Keratinocyte (primary cell): ENCODE results near the gene SETD6. TPM values are rescaled to one million over a fixed set of nuclear protein-coding genes. Genes with fewer than 3 reads are reported as not detected.

Experiments
- DNase-seq: peaks from one replicate; pipeline ENCODE4 v3.0.0-alpha.2; 2011; ENCODE audit warnings: low read depth, missing footprints, low spot score
- FAIRE-seq: peaks from 2 replicates; lab custom pipeline; 2011; peaks lifted over from hg19 to GRCh38; lab: Jason Lieb, UNC
- H2AFZ ChIP-seq: 2 replicates; pipeline ENCODE4 v1.6.0; 2012; ENCODE audit warnings: low read length, control low read depth, inconsistent platforms; ENCODE audit not compliant: control insufficient read depth
- H3K27ac ChIP-seq: 2 replicates; pipeline ENCODE4 v1.5.1; 2011; ENCODE audit warnings: low read length; ENCODE audit not compliant: control insufficient read depth, insufficient read depth
- H3K27me3 ChIP-seq: 3 replicates; pipeline ENCODE4 v1.6.0; 2011; ENCODE audit warnings: low read length; ENCODE audit not compliant: control insufficient read depth, insufficient read depth; ENCODE audit errors: extremely low read depth
- H3K36me3 ChIP-seq, 2 experiments: 2 replicates in 1 of 2; 3 replicates in 1 of 2; pipeline ENCODE4 v1.5.1; 2011; ENCODE audit warnings: low read length in 2 of 2, mild to moderate bottlenecking in 1 of 2; ENCODE audit not compliant: control insufficient read depth in 2 of 2, insufficient read depth in 2 of 2; ENCODE audit errors: extremely low read depth in 1 of 2
- H3K4me1 ChIP-seq: 3 replicates; pipeline ENCODE4 v1.5.1; 2011; ENCODE audit warnings: low read length; ENCODE audit not compliant: control insufficient read depth, insufficient read depth; ENCODE audit errors: extremely low read depth
- H3K4me2 ChIP-seq: 3 replicates; pipeline ENCODE4 v1.6.0; 2011; ENCODE audit warnings: low read depth, low read length; ENCODE audit not compliant: control insufficient read depth, insufficient read depth; ENCODE audit errors: extremely low read depth
- H3K4me3 ChIP-seq, 3 experiments: fragments of 200-600 bp in 1 of 3; sonication (generic) in 1 of 3; 2 replicates in 2 of 3; 3 replicates in 1 of 3; pipeline ENCODE4 v1.5.1; 2011 to 2016; ENCODE audit warnings: low read length in 3 of 3, mild to moderate bottlenecking in 3 of 3, control low read depth in 2 of 3, inconsistent platforms in 1 of 3, low read depth in 1 of 3, mixed read lengths in 1 of 3, mixed run types in 1 of 3, moderate library complexity in 1 of 3; ENCODE audit not compliant: control insufficient read depth in 2 of 3, insufficient read depth in 2 of 3; ENCODE audit errors: extremely low read depth in 1 of 3
- H3K79me2 ChIP-seq: 2 replicates; pipeline ENCODE4 v1.6.0; 2012; ENCODE audit warnings: low read length; ENCODE audit not compliant: control insufficient read depth, insufficient read depth
- H3K9ac ChIP-seq: 3 replicates; pipeline ENCODE4 v1.6.0; 2011; ENCODE audit warnings: low read length; ENCODE audit not compliant: control insufficient read depth, insufficient read depth; ENCODE audit errors: extremely low read depth
- H3K9me1 ChIP-seq: 3 replicates; pipeline ENCODE4 v1.6.0; 2011; ENCODE audit warnings: low read length; ENCODE audit not compliant: control insufficient read depth, insufficient read depth; ENCODE audit errors: extremely low read depth
- H3K9me3 ChIP-seq: 2 replicates; pipeline ENCODE4 v1.5.1; 2012; ENCODE audit warnings: low read depth, low read length; ENCODE audit not compliant: control insufficient read depth
- H4K20me1 ChIP-seq: 3 replicates; pipeline ENCODE4 v1.6.0; 2011; ENCODE audit warnings: low read length; ENCODE audit not compliant: control insufficient read depth, insufficient read depth; ENCODE audit errors: extremely low read depth
- EZH2 ChIP-seq: IDR thresholded peaks from one replicate; pipeline ENCODE4 v1.6.1; 2012; ENCODE audit warnings: inconsistent platforms, mild to moderate bottlenecking, low read length, moderate library complexity
- dilution Hi-C: fragments of 300-500 bp; cut with MboI; formaldehyde crosslinking; loops from one replicate; pipeline ENCODE4 v1.7.0; 2020; ENCODE audit warnings: low sequenced_read_pairs; ENCODE audit not compliant: extremely low pct_ligation_motif_present
- polyA plus RNA-seq, 5 experiments: library from polyadenylated mRNA; depleted of rRNA in 3 of 5; stranded (reverse) in 3 of 5; stranded (forward) in 1 of 5; unstranded in 1 of 5; fragments of >200 nt; gene quantifications; 1 replicate in 1 of 5; 2 replicates in 3 of 5; 3 replicates in 1 of 5; pipeline versions ENCODE4 v1.2.1 to v1.2.3, GENCODE V29; 2011 to 2012; ENCODE audit warnings: missing spikeins in 2 of 5, low read depth in 1 of 5, low replicate concordance in 1 of 5
- TF ChIP-seq, protein P1 (sequence below), 3 experiments: IDR thresholded peaks in 1 of 3; conservative IDR thresholded peaks in 1 of 3; optimal IDR thresholded peaks in 1 of 3; 2 replicates in 2 of 3; 3 replicates in 1 of 3; pipeline versions ENCODE3 to v1.5.1; 2011; ENCODE audit warnings: low read length in 3 of 3, mild to moderate bottlenecking in 3 of 3, moderate library complexity in 2 of 3, control low read depth in 1 of 3, inconsistent platforms in 1 of 3; ENCODE audit not compliant: insufficient read depth in 2 of 3; ENCODE audit errors: extremely low read depth in 1 of 3

SETD6 gene
- polyA plus RNA-seq, 1 donor (not counting 4 experiments of a cell fraction or from before 2014, with no cell fraction given) = 13.5 TPM

DNA sequence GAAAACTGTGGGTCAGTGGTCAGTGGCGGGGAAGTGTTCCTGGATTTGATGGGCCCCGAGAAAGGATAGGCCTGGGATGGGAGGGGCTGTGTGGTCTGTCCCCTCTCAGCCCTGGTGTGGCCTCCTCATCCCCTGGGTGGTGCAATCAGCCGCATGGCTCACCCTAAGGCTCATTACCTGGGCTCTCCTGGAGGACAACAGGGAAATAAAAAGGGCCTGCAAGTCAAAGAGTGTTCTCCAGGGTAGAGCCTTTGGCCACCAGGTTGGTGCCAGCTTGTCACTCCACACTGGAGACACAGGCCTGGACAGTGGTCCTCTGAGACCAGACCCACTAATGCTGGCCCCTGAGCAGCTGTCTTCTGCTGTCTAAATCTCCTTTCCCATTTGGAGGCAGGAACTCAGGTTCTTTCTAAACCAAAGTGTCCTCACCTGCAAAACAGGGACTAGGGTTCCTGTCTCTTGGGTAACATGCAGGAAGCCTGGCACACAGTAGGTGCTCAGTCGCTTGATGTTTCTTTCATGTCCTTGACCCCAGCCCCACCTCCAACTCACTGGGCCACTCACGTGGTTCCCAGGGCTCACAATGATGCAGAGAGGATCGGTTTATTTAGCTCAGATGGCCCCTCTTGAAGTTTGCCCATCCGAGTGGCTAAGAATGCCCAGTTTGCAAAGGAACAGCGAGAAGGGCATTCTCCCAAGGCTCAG lies 12.9 kb upstream of the SETD6 start:
- Histone ChIP-seq H4K20me1 (no peaks in the 10 kb centered on the region), H3K4me3 (no peak overlapping the region), H3K27me3 (peaks cover 26% of the 10 kb centered on the region), H3K4me1 (peaks cover 3% of the 10 kb centered on the region), H3K4me2 (no peak overlapping the region), H3K36me3 (no peaks in the 10 kb centered on the region), H3K27ac (no peak overlapping the region), H3K79me2 (no peaks in the 10 kb centered on the region), H2AFZ (no peak overlapping the region), H3K9me1 (no peaks in the 10 kb centered on the region), H3K9ac (no peak overlapping the region), H3K9me3 (no peaks in the 10 kb centered on the region)
- TF ChIP-seq, protein P1, sequence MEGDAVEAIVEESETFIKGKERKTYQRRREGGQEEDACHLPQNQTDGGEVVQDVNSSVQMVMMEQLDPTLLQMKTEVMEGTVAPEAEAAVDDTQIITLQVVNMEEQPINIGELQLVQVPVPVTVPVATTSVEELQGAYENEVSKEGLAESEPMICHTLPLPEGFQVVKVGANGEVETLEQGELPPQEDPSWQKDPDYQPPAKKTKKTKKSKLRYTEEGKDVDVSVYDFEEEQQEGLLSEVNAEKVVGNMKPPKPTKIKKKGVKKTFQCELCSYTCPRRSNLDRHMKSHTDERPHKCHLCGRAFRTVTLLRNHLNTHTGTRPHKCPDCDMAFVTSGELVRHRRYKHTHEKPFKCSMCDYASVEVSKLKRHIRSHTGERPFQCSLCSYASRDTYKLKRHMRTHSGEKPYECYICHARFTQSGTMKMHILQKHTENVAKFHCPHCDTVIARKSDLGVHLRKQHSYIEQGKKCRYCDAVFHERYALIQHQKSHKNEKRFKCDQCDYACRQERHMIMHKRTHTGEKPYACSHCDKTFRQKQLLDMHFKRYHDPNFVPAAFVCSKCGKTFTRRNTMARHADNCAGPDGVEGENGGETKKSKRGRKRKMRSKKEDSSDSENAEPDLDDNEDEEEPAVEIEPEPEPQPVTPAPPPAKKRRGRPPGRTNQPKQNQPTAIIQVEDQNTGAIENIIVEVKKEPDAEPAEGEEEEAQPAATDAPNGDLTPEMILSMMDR (optimal IDR thresholded peaks at IDR 0.05 in 1 of 3, IDR thresholded peaks at IDR 0.05 in 1 of 3, conservative IDR thresholded peaks at IDR 0.05 in 1 of 3; ENCODE audit: extremely low read depth in 1 of 3, insufficient read depth in 2 of 3, low read length in 3 of 3) = no peak
- TF ChIP-seq EZH2 = no peak
- FAIRE-seq (no peak), DNase-seq (no peak)
- dilution Hi-C loops = no loop called here

DNA sequence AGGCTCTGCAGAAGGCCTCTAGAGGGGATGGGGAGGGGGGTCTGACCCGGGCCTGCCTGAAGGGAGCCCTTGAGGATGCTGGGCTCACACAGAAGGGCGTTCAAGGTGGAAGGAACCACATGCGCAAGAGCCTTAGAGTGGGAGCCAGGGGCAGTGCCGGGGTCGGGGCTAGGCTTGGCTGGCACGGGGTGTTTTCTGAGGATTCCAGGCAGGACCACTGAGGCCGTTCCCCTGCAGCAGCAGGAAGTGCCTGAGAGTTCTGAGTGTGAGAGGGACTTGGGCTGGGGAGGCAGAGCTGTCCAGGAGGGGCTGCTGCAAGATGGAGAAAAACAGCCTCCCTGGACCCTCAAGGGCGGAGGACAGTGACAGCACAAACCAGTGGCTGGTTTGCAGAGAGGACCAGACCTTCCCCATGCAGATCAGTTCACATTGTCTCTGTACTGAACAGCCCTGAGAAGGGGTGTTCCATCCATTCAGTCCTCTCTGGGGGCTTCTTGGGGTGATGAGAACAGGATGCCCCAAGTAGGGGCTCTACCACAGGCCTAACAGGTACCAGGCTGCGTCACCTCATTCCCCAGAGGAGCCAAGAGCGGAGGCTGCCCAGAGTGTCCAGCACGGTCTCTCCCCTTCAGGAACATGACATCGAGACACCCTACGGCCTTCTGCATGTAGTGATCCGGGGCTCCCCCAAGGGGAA lies 12.0 kb upstream of the SETD6 start:
- Histone ChIP-seq H3K9me3 (no peaks in the 10 kb centered on the region), H3K9ac (no peak overlapping the region), H3K36me3 (no peaks in the 10 kb centered on the region), H2AFZ (no peak overlapping the region), H3K79me2 (no peaks in the 10 kb centered on the region), H3K4me2 (no peak overlapping the region), H3K4me1 (peaks cover 3% of the 10 kb centered on the region), H3K27ac (no peak overlapping the region), H3K4me3 (no peak overlapping the region), H3K27me3 (peaks cover 26% of the 10 kb centered on the region), H4K20me1 (no peaks in the 10 kb centered on the region), H3K9me1 (no peaks in the 10 kb centered on the region)
- FAIRE-seq = no peak
- no peak for DNase-seq
- no peak for TF ChIP-seq EZH2
- TF ChIP-seq, protein P1 (optimal IDR thresholded peaks at IDR 0.05 in 1 of 3, IDR thresholded peaks at IDR 0.05 in 1 of 3, conservative IDR thresholded peaks at IDR 0.05 in 1 of 3; ENCODE audit: extremely low read depth in 1 of 3, insufficient read depth in 2 of 3, low read length in 3 of 3) = no peak
- dilution Hi-C loops = no loop called here
